ENCODE measurements around the gene CD83.

DNA sequence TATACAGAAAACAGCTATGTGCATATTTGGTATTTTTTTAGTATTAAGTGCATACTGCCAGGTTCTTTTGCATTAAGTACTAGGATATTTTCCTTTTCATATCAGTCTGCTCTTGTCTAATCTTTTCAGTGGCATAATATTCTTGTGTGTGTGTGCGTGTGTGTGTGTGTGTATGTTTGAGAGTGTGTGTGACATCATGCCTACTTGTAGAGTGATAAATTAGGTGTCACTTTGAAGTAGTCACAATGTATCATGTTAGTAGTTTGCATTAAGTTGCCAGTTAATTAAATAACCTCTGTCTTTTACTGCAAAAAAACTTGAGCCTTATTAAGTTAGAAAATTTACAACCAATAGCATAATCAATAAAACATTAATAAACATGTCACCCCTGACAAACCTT, 65.3 kb downstream of the CD83 start:
- TF ChIP-seq, protein P1, sequence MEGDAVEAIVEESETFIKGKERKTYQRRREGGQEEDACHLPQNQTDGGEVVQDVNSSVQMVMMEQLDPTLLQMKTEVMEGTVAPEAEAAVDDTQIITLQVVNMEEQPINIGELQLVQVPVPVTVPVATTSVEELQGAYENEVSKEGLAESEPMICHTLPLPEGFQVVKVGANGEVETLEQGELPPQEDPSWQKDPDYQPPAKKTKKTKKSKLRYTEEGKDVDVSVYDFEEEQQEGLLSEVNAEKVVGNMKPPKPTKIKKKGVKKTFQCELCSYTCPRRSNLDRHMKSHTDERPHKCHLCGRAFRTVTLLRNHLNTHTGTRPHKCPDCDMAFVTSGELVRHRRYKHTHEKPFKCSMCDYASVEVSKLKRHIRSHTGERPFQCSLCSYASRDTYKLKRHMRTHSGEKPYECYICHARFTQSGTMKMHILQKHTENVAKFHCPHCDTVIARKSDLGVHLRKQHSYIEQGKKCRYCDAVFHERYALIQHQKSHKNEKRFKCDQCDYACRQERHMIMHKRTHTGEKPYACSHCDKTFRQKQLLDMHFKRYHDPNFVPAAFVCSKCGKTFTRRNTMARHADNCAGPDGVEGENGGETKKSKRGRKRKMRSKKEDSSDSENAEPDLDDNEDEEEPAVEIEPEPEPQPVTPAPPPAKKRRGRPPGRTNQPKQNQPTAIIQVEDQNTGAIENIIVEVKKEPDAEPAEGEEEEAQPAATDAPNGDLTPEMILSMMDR (IDR thresholded peaks at IDR 0.05; ENCODE audit: low read depth, low read length, poor library complexity, severe bottlenecking): no peak
- no peak for TF ChIP-seq EZH2phosphoT487 (IDR thresholded peaks at IDR 0.05; ENCODE audit: borderline replicate concordance, low read length)

Measured in DOHH2 (cell line).